ENCODE measurements around the gene LRP3.

- TF ChIP-seq POLR2AphosphoS5 (IDR thresholded peaks at IDR 0.05; ENCODE audit: low read depth) (no peak), CTCF (IDR thresholded peaks at IDR 0.05; ENCODE audit: insufficient read depth, low read length) (no peak), GABPA (IDR thresholded peaks at IDR 0.05; ENCODE audit: low read depth) (no peak)
Measured at GRCh38 chr19:33242911-33243310, 48.8 kb downstream of the LRP3 start.

All from HL-60 (cell line).